Caki2 (cell line): Measurements from ENCODE around the gene FBXW11. TPM values are rescaled to one million over a fixed set of nuclear protein-coding genes. Genes with fewer than 3 reads are reported as not detected.

Experiments
- DNase-seq: peaks from one replicate; pipeline ENCODE4 v3.0.0-alpha.2; 2015; ENCODE audit warnings: low read depth
- in situ Hi-C: cut with HindIII; loops from 2 replicates; pipeline ENCODE4 v1.10.0; 2016; ENCODE audit warnings: low sequenced_read_pairs, low pct_unique_long_range_greater_than_20kb, mixed read lengths
- total RNA-seq: library from RNA; depleted of rRNA; stranded (reverse); fragments of >200 nt; shearing (Covaris generic); gene quantifications from 2 replicates; pipeline ENCODE4 v1.2.3, GENCODE V29; 2014; ENCODE audit warnings: low replicate concordance

The FBXW11 gene
- total RNA-seq, 1 experiment from 2014 or later = 51.2 TPM

GRCh38 chr5:171845040-171845630 is 161.3 kb downstream of the FBXW11 start:
- in situ Hi-C loops = no loop called here
- no peak for DNase-seq

GRCh38 chr5:171842777-171843328 is 163.6 kb downstream of the FBXW11 start:
- in situ Hi-C loops = no loop called here
- no peak for DNase-seq

DNA sequence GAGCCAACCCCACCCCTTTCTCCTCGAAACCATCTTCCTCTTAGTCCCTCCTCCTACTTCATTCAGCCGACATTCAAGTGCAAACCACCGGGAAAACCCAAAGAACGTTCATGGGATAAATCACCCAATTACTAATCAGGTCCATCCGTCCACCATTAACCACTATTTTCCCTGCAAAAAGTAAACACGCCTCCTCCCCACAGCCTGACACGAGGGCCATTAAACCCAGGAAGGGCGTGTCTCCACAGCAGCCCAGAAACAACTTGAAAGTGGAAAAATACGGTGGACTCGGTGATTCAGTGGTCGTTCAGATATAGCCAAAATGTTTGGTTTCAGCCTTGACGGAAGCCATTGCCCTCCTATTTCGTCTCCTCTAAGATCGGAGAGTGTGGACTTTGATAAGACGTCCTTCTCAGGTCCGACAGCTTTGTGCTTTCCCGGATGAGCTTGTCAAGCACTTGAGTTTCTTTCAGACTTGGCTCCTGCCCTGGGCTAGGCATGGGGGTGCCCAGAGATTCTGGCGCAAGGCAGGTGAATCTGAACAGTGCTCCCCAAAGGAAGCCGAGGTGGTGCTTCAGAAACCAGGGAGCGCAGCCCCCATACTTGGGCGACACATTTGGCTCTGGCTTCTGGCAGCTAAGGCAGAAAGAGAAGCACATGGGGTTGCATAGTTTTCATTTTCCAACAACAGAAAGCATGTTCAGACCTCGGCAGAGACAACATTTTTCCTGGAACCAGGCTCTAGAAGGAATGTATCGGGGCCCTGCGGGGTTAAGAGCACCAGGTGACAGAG is 164.3 kb downstream of the FBXW11 start:
- in situ Hi-C loops = no loop called here
- DNase-seq = no peak

DNA sequence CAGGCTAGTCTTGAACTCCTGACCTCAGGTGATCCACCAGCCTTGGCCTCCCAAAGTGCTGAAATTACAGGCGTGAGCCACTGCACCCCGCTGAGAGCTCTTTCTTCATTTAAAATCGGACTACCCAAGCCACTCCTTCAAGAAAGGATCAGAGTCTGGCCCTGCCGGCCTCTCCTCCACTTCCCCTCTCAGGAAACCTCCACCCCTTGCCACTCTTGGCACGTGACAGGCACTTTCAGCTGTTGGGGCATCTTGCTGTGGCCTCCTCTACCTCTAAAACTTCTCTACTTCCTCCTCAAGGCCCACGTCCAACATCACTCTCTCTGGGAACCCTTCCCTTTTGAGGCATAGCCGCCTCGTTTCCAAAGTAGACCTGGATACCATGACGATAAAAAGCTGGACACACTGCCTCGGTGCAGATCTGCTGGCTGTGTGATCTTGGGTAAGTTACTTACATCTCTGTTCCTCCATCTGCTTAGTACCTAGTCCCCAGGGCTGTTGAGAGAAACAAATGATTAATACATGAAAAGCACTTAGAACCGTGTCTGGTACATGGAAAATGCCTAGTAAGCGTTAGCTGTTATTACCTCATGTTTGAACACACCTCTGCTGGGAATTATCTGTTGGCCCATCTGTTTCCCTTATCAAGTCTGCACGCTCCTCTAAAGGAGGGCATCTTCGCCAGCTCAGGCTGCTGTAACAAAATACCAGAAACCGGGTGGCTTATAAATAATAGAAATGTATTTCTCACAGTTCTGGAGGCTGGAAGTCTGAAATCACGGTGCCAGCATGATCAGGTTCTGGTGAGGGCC is 165.5 kb downstream of the FBXW11 start:
- no peak for DNase-seq
- in situ Hi-C loops = no loop called here

GRCh38 chr5:171840066-171840465 is 166.4 kb downstream of the FBXW11 start:
- no peak for DNase-seq
- in situ Hi-C loops = no loop called here

DNA sequence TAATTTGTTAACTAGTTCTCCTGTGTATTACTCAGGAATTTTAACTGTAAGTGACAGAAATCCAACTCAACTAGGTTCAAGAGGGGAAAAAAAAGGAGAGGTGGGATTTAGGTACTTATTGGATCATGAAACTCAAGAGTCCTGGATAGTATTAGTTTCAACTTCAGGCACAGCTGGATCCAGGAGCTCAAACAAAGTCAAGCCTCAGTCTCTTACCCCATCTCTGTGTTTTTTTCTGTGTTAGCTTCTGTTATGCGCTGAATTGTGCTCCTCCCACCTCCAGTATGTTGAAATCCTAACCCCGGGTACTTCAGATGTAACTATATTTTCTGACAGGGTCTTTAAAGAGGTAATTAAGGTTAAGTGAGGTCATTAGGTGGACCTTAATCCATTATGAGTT is 167.3 kb downstream of the FBXW11 start:
- in situ Hi-C loops = no loop called here
- no peak for DNase-seq

DNA sequence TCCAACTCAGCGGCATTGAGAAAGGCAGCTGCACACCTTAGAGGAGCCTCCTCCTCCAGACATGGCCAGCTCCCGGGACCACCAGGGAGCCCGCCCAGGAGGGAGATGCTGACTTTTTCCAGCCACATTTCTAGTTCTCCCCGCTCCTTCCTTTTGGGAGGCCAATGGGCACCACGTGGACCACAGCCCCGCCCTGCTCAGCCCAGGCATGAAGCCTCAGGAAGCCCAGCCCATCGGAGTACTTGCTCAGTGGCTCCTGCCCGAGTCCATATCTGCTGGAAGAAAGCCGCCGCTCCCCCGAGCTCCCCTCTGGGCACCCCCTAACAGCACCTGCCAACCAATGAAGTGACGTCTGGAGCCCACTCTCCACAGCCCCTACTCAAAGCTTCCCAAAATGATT is 168.4 kb downstream of the FBXW11 start:
- no peak for DNase-seq

GRCh38 chr5:171837522-171837921 is 168.9 kb downstream of the FBXW11 start:
- DNase-seq = no peak
- in situ Hi-C loops = no loop called here

More for the DNA sequence above, 168.4 kb downstream of the FBXW11 start:
- in situ Hi-C loops = no loop called here

DNA sequence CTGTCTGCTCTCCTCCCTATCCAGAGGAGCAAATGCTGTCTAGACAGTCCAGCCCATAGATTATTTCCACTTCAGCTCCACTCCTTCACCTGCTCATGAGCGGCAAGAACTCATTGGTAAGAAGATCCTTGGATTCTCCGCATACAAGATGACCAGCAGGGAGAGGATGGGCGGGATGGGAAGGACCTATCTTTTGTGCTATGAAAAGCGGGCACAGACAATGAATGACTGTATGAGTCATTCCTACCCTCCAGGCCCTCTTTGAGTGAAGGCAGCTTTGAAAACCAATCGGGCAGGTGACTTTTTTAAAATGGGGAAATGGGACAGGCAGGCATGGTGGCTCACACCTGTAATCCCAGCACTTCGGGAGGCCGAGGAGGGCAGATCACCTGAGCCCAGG is 171.4 kb downstream of the FBXW11 start:
- in situ Hi-C loops = no loop called here
- DNase-seq = no peak

GRCh38 chr5:171834461-171834860 is 172.0 kb downstream of the FBXW11 start:
- no peak for DNase-seq
- in situ Hi-C loops = no loop called here

DNA sequence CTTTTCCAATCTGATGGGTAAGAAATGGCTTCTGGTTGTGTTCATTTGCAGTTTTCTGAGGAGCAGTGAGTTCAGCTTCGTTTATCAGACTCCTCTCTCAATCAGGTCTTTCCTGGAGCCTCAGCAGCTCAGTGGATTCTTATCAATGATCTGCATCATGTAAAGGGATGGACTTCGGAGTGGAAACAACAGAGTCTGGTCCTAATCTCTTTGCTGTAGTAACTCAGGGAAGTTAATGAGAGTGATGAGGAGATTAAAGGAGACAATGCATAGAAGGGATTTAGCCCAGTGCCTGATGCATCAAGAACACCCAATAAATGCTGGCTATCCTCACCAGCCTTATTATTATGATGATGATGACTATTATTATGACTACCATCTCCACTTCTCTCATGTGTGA is 173.7 kb downstream of the FBXW11 start:
- no peak for DNase-seq
- in situ Hi-C loops = no loop called here

GRCh38 chr5:171830686-171831085 is 175.8 kb downstream of the FBXW11 start:
- in situ Hi-C loops = no loop called here
- DNase-seq = no peak

DNA sequence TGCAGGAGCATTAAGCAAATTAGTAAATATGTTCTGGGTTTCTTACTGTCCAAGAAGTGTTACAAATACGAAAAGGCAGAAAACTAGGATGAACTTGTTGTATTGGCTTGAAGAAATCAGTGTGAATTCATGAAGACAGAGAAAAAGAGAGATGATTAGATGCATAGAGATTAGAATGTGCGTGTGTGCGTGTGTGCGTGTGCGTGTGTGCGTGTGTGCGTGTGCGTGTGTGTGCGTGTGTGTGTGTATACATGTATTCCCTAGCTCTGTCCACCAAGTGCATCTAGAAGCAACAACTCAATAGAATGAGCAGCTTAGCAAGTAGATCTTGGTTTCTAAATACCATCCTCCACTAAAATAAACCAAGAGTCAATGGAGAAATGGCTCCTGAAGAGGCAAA is 179.3 kb downstream of the FBXW11 start:
- DNase-seq = no peak
- in situ Hi-C loops = no loop called here

DNA sequence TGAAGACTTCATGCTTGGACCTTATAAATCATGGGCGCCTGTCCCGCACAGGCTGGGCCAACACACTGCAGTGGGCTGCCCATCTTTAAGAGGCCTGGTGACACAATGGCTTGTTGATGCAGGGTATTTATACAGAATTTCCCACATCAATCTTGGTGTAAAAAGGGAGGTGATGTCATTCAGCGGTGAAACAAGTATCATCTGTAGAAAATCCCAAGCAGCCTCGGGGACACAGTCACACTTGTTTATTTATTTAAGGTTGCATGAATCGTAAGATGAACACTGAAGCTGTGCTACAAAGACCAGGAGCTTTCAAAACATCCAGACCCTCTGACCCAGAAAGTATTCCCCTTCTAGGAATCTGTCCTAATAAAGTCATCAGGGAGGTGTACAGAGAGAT is 180.3 kb downstream of the FBXW11 start:
- in situ Hi-C loops = no loop called here
- DNase-seq = peak; percentile 61

GRCh38 chr5:171825051-171825450 is 181.4 kb downstream of the FBXW11 start:
- in situ Hi-C loops = no loop called here

GRCh38 chr5:171823269-171823668 is 183.2 kb downstream of the FBXW11 start:
- in situ Hi-C loops = no loop called here
- no peak for DNase-seq

More at GRCh38 chr5:171825051-171825450, 181.4 kb downstream of the FBXW11 start:
- no peak for DNase-seq

DNA sequence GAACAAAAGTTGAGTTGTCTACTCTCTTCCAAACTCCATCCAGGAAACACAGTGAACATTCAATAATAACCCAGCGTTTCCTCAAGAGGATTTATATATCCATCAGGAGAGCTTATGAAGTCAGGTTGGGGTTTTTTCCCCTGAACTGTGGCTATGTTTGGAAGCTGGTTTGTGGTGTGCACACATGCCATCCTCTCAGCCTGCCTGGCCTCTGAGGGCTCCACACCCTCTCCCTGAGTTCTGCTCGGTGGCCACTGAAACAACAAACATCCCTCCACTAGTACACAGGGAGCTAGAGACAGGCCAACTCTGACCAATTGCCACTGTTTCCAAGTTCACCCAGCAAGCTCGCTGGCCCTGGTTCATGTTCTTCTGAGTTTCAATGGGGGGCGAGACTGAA is 185.2 kb downstream of the FBXW11 start:
- in situ Hi-C loops = no loop called here
- no peak for DNase-seq

- in situ Hi-C loops = no loop called here
Observed at GRCh38 chr5:171820561-171820960, 185.9 kb downstream of the FBXW11 start.

GRCh38 chr5:171816666-171817065 is 189.8 kb downstream of the FBXW11 start:
- DNase-seq = no peak
- in situ Hi-C loops = no loop called here

More at GRCh38 chr5:171820561-171820960, 185.9 kb downstream of the FBXW11 start:
- no peak for DNase-seq
